GM13977 (cell line): ENCODE data around the gene ACOT4.
A peak's percentile ranks its signal among the peaks of the same experiment; 100 is the strongest.

Experiments used
- DNase-seq: peaks from one replicate; pipeline ENCODE4 v3.0.0; 2012; ENCODE audit warnings: low spot score
- CTCF ChIP-seq: IDR thresholded peaks from 2 replicates; pipeline ENCODE4 v1.5.1; 2012; ENCODE audit warnings: mild to moderate bottlenecking, control low read depth; ENCODE audit not compliant: insufficient read depth; ENCODE audit errors: extremely low read depth, missing control alignments
- in situ Hi-C: fragments of 300-500 bp; cut with MboI; formaldehyde crosslinking; loops from one replicate; pipeline ENCODE4 v1.12.0; 2022; ENCODE audit warnings: low sequenced_read_pairs, low pct_unique_long_range_greater_than_20kb, mixed read lengths, inconsistent platforms; ENCODE audit not compliant: unreplicated experiment

ACOT4 gene

GRCh38 chr14:73602994-73603393 is 11.3 kb downstream of the ACOT4 start:
- in situ Hi-C loops: no loop called here
- TF ChIP-seq CTCF: no peak
- DNase-seq: no peak

- in situ Hi-C loops: no loop called here
- no peak for DNase-seq
- TF ChIP-seq CTCF: no peak
Measured at GRCh38 chr14:73606271-73606670, 14.6 kb downstream of the ACOT4 start.

GRCh38 chr14:73607241-73607640 is 15.6 kb downstream of the ACOT4 start:
- no peak for TF ChIP-seq CTCF
- in situ Hi-C loops: no loop called here
- no peak for DNase-seq

- DNase-seq: no peak
- in situ Hi-C loops: no loop called here
- TF ChIP-seq CTCF: no peak
Measured at GRCh38 chr14:73610687-73611086, 19.0 kb downstream of the ACOT4 start.

- in situ Hi-C loops: no loop called here
- DNase-seq: peak; percentile 81
- TF ChIP-seq CTCF: no peak
Measured at GRCh38 chr14:73612339-73613045, 20.8 kb downstream of the ACOT4 start, which contains the start of gene ACOT6. Gene ACOT6 (plus strand): TSS chr14:73612517. CDS start chr14:73612572, 55 bp downstream.

- in situ Hi-C loops: no loop called here
- TF ChIP-seq CTCF: no peak
- DNase-seq: peak; percentile 21
Measured at GRCh38 chr14:73613046-73613383, 21.3 kb downstream of the ACOT4 start.
